ENCODE data around the gene COX6B2. TPM values are rescaled to one million over a fixed set of nuclear protein-coding genes. Genes with fewer than 3 reads are reported as not detected.

COX6B2 gene
- total RNA-seq, 2 experiments from 2014 or later: not detected

DNA sequence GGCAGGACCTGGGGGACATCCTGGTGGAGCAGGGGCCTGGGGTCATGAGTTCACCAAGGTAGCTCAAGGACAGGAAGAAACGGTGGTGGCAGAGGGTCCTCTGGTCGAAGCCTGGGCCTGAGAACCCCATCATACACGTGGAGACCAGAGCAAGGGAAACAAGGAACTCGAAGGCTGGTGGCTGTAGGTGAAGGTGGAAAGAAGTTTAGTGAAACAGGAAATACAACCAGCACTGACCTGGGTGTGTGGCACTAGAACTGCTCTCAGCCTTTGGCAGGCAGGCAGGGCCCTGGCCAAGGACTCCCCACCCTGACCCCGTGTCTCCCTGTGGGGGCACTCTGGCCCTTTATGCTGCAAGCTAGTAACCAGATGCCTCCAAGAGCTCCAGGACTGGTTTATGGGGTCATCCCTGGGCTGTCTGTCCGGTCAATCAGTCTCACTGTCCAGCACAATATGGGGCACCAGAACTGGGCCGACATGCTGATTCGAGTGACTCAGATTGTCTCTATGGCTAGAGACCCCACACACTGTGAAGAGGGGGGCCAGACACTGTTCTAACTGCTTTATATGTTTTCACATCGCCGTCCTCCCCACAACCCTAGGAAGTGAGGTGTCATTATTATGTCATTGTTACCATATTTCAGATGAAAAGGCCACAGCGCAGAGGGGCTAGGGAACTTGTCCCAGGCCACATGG lies 3.8 kb downstream of the COX6B2 start:
- no peak for DNase-seq (ENCODE audit: low spot score)
- Histone ChIP-seq H3K9me2 (ENCODE audit: insufficient read depth, low read length) (no peaks in the 10 kb centered on the region), H2AFZ (ENCODE audit: low read length) (no peak overlapping the region), H4K20me1 (ENCODE audit: insufficient read depth, low read length) (no peaks in the 10 kb centered on the region), H3K36me3 (ENCODE audit: insufficient read depth, low read length) (no peaks in the 10 kb centered on the region), H3K27ac (ENCODE audit: low read depth, low read length, poor library complexity, severe bottlenecking) (no peak overlapping the region), H3K4me2 (ENCODE audit: low read length) (no peak overlapping the region), H3K9me3 (ENCODE audit: low read length) (no peaks in the 10 kb centered on the region), H3K4me1 (ENCODE audit: insufficient read depth, low read length, poor library complexity, severe bottlenecking) (peaks cover 12% of the 10 kb centered on the region), H3K4me3 (ENCODE audit: low read depth, low read length, poor library complexity, severe bottlenecking) (no peak overlapping the region), H3K79me2 (ENCODE audit: insufficient read depth, low read depth, low read length) (no peaks in the 10 kb centered on the region)
- intact Hi-C loops (cut with micrococcal nuclease; ENCODE audit: unreplicated experiment): no loop called here
- ChIA-PET POLR2A (no interaction called here), CTCF (ENCODE audit: unreplicated experiment) (interaction anchor here (0.5 to 0.7 kb wide), 2 partner anchors 48 to 49 kb away, joined by 3 to 4 read pairs; no protein-coding TSS in a partner anchor)
- TF ChIP-seq, protein P1, sequence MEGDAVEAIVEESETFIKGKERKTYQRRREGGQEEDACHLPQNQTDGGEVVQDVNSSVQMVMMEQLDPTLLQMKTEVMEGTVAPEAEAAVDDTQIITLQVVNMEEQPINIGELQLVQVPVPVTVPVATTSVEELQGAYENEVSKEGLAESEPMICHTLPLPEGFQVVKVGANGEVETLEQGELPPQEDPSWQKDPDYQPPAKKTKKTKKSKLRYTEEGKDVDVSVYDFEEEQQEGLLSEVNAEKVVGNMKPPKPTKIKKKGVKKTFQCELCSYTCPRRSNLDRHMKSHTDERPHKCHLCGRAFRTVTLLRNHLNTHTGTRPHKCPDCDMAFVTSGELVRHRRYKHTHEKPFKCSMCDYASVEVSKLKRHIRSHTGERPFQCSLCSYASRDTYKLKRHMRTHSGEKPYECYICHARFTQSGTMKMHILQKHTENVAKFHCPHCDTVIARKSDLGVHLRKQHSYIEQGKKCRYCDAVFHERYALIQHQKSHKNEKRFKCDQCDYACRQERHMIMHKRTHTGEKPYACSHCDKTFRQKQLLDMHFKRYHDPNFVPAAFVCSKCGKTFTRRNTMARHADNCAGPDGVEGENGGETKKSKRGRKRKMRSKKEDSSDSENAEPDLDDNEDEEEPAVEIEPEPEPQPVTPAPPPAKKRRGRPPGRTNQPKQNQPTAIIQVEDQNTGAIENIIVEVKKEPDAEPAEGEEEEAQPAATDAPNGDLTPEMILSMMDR (conservative IDR thresholded peaks at IDR 0.05; ENCODE audit: low read length): no peak
- TF ChIP-seq EZH2phosphoT487 (IDR thresholded peaks at IDR 0.05; ENCODE audit: borderline replicate concordance, low read depth, low read length): no peak
- BruUV-seq (replicated peaks): no TSS peak

DNA sequence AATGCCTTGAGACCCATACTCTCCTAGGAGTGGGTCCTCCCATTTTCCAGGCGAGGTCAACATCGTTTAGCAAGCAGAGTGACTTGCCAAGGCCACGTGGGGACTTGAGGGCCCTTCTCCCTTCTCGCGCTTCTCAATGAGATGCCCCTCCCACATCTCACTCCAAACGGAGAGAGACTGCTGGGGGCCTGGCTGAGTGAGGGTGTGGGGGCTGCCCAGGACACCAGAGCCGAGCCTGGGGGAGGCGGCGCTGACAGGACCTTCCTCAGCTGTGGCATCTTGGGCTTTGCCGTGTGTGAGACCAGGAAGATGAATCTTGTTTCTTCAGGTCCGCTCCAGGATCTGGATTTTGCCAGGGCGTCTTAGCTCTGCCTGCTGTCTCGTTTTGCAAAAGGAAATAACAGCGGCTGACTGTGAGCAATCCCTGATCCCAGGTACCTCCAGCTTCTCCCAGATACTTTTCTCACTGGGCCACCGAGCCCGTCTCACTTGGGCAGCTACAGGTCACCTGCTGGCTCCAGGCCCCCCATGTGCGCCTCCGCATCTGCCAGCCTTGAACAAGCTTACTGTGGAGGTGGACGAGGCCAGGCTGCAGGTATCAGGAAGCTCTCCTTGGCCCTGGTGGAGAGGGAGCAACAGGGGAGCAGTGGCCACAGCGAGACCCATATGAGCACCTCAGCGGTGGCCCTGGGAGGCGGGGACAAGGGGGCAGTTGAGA lies 6.0 kb downstream of the COX6B2 start:
- BruUV-seq (replicated peaks): no TSS peak
- CTCF ChIA-PET (ENCODE audit: unreplicated experiment): no interaction called here
- no peaks in the 10 kb centered on the region for H3K36me3 ChIP-seq (ENCODE audit: insufficient read depth, low read length)
- no peak overlapping the region for H3K4me3 ChIP-seq (ENCODE audit: low read depth, low read length, poor library complexity, severe bottlenecking)
- H3K4me2 ChIP-seq (ENCODE audit: low read length): no peak overlapping the region
- TF ChIP-seq, protein P1 (conservative IDR thresholded peaks at IDR 0.05; ENCODE audit: low read length): no peak
- no peak for TF ChIP-seq EZH2phosphoT487 (IDR thresholded peaks at IDR 0.05; ENCODE audit: borderline replicate concordance, low read depth, low read length)
- intact Hi-C loops (cut with micrococcal nuclease; ENCODE audit: unreplicated experiment): no loop called here
- H4K20me1 ChIP-seq (ENCODE audit: insufficient read depth, low read length): no peaks in the 10 kb centered on the region
- H3K27ac ChIP-seq (ENCODE audit: low read depth, low read length, poor library complexity, severe bottlenecking): no peak overlapping the region
- no peaks in the 10 kb centered on the region for H3K79me2 ChIP-seq (ENCODE audit: insufficient read depth, low read depth, low read length)
- no peaks in the 10 kb centered on the region for H3K9me3 ChIP-seq (ENCODE audit: low read length)
- H3K9me2 ChIP-seq (ENCODE audit: insufficient read depth, low read length): no peaks in the 10 kb centered on the region
- H3K4me1 ChIP-seq (ENCODE audit: insufficient read depth, low read length, poor library complexity, severe bottlenecking): peaks cover 3% of the 10 kb centered on the region
- DNase-seq (ENCODE audit: low spot score): no peak
- POLR2A ChIA-PET: interaction anchor here (0.6 to 0.7 kb wide), 2 partner anchors 259 to 507 kb away, joined by 4 to 5 read pairs; no protein-coding TSS in a partner anchor
- no peak overlapping the region for H2AFZ ChIP-seq (ENCODE audit: low read length)

Measured in OCI-LY7 (cell line).